BJ (cell line): Measurements from ENCODE around the gene COL6A1. TPM values are rescaled to one million over a fixed set of nuclear protein-coding genes. Genes with fewer than 3 reads are reported as not detected.

Experiments used
- CTCF ChIA-PET: fragments of 350-600 bp; formaldehyde crosslinking; extraction: SDS; loops from one replicate; lab custom pipeline; 2021; ENCODE audit warnings: antibody characterized with exemption, inconsistent platforms; lab: Yijun Ruan, JAX
- POLR2A ChIA-PET: fragments of 300-600 bp; sonication (Branson Sonifier 250); formaldehyde crosslinking; extraction: SDS; loops from one replicate; lab custom pipeline; 2021; ENCODE audit warnings: antibody characterized with exemption; lab: Charles Lee
- DNase-seq: peaks from one replicate; pipeline ENCODE4 v3.0.0-alpha.2; 2011; ENCODE audit warnings: low read depth
- H3K27me3 ChIP-seq: 2 replicates; pipeline ENCODE4 v1.6.0; 2011; ENCODE audit warnings: low read length; ENCODE audit not compliant: control insufficient read depth, insufficient read depth
- H3K36me3 ChIP-seq: 2 replicates; pipeline ENCODE4 v1.5.1; 2011; ENCODE audit warnings: low read length; ENCODE audit not compliant: control insufficient read depth, insufficient read depth
- H3K4me3 ChIP-seq: 2 replicates; pipeline ENCODE4 v1.5.1; 2011; ENCODE audit warnings: low read depth, mild to moderate bottlenecking, control low read depth, low read length
- polyA plus RNA-seq: library from polyadenylated mRNA; depleted of rRNA; stranded (reverse); fragments of >200 nt; gene quantifications from 2 replicates; pipeline ENCODE4 v1.2.3, GENCODE V29; 2011
- TF ChIP-seq, protein P1 (sequence below): IDR thresholded peaks from 2 replicates; pipeline ENCODE4 v1.5.1; 2011; ENCODE audit warnings: low read depth, mild to moderate bottlenecking, control low read depth, inconsistent platforms, low read length, moderate library complexity; ENCODE audit not compliant: insufficient read depth

Gene COL6A1
- polyA plus RNA-seq, 1 experiment, result 672 TPM

DNA sequence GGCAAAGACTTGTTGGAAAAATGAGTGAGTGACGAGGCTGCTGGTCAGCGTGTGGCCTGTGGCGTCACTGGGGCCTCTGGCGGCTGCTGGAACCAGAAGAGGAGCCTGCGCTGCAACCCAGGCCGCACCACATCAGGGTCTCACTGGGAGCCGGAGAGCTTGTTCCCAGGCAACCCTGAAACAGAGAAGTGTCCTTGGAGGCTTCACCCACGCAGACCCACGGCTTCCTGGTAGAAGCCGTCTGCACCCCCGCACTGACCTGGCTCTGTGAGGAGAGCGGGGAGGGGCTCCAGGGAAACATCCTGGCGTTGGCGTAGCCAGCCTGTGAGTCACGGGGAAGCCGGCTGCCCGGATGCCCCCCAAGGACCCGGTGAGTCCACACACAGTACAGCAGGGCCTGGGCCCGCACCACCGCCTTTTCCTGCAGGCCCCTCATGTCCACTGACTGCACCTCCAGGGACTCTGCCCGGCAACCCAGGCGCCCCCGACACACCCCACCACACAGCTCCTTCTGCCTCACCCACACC is 57.4 kb downstream of the COL6A1 start:
- peak; percentile 33 for DNase-seq
- H3K27me3 ChIP-seq, result no peaks in the 10 kb centered on the region
- no peaks in the 10 kb centered on the region for H3K36me3 ChIP-seq
- ChIA-PET POLR2A (no interaction called here), CTCF (interaction anchor here (0.6 to 1.4 kb wide), 2 partner anchors 35 to 60 kb away, joined by 3 read pairs; no protein-coding TSS in a partner anchor)
- no peak overlapping the region for H3K4me3 ChIP-seq
- TF ChIP-seq, protein P1, sequence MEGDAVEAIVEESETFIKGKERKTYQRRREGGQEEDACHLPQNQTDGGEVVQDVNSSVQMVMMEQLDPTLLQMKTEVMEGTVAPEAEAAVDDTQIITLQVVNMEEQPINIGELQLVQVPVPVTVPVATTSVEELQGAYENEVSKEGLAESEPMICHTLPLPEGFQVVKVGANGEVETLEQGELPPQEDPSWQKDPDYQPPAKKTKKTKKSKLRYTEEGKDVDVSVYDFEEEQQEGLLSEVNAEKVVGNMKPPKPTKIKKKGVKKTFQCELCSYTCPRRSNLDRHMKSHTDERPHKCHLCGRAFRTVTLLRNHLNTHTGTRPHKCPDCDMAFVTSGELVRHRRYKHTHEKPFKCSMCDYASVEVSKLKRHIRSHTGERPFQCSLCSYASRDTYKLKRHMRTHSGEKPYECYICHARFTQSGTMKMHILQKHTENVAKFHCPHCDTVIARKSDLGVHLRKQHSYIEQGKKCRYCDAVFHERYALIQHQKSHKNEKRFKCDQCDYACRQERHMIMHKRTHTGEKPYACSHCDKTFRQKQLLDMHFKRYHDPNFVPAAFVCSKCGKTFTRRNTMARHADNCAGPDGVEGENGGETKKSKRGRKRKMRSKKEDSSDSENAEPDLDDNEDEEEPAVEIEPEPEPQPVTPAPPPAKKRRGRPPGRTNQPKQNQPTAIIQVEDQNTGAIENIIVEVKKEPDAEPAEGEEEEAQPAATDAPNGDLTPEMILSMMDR, result no peak

DNA sequence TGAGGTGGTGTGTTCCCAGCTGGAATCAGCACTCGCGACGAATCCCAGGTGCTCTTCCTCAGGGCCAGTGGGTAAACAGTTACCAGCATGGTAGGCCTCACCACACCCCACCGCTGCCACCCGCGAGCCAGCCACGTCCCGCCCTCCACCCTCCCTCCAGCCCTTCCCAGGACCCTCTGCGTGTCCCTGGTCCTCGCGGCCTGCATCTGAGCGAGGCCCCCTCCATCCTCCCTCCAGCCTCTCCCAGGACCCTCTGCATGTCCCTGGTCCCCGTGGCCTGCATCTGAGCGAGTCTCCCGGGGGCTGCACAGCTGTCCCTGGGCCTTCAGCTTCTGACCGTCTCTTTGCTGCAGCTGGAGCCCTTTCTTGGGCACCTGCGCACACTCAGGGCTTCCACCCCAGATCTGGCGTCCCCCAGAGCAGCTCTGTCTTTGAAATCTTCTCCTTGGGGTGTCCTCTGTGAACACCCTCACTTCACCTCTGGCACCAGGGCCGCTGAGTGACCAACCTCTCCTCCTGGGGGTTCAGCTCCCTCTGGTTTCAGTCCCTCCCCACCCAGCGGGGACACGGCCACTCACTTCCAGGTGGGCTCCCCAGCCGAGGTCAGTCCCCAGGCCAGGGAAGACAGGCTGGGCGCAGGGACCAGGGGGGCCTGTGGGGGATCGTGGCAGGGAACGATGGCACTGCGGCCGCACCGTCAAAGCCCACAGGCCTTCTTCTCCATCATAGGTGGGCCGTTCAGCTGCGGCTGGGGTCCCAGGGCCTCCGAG is 58.5 kb downstream of the COL6A1 start:
- no peak for DNase-seq
- CTCF ChIA-PET, result interaction anchor here (0.8 to 1.4 kb wide), 3 partner anchors 9 to 53 kb away, joined by 3 read pairs; no protein-coding TSS in a partner anchor
- Histone ChIP-seq H3K36me3 (no peaks in the 10 kb centered on the region), H3K27me3 (no peaks in the 10 kb centered on the region), H3K4me3 (no peak overlapping the region)
- TF ChIP-seq, protein P1, result no peak
- POLR2A ChIA-PET, result no interaction called here

DNA sequence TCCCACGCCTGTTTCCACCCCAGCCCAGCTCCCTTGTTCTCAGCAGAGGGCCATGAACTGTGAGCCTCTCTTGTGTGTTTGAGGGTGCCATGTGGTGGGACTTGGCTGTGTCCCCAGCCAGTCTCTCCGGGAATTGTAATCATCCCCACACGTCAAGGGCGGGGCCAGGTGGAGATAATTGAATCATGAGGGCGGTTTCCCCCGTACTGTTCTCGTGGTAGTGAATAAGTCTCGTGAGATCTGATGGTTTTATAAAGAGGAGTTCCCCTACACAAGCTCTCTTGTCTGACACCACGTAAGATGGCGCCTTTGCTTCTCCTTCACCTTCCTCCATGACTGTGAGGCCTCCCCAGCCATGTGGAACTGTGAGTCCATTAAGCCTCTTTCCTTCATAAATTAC is 59.1 kb downstream of the COL6A1 start:
- CTCF ChIA-PET, result interaction anchor here (0.8 to 1.4 kb wide), 3 partner anchors 9 to 52 kb away, joined by 3 read pairs; no protein-coding TSS in a partner anchor
- DNase-seq, result no peak

DNA sequence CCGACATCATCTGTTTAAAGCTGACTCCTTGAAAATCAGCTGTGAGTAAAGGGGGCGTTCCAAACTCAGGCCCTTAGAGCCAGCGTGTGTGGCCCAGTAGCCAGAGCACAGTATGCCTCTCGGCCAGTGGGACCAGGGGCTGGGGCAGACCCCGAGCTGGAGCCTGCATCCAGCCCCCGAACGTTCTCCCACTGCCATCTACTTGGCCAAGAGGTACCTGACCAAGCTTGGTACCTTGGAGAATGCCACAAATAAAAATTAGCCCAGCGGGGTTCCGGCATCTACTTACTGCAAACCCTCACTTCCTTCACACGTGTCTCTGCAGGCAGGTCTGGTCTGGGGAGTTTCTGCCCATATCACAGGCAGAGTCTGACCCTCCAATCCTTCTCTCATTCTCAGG is 59.6 kb downstream of the COL6A1 start:
- CTCF ChIA-PET, result no interaction called here
- no peaks in the 10 kb centered on the region for H3K36me3 ChIP-seq
- no peak for DNase-seq
- no peaks in the 10 kb centered on the region for H3K27me3 ChIP-seq
- no peak overlapping the region for H3K4me3 ChIP-seq
- TF ChIP-seq, protein P1, result no peak
- POLR2A ChIA-PET, result interaction anchor here (0.6 kb wide), 1 partner anchor 17 kb away, joined by 4 read pairs; no protein-coding TSS in a partner anchor

More for the DNA sequence above, 59.1 kb downstream of the COL6A1 start:
- H3K36me3 ChIP-seq, result no peaks in the 10 kb centered on the region
- H3K4me3 ChIP-seq, result no peak overlapping the region
- H3K27me3 ChIP-seq, result no peaks in the 10 kb centered on the region
- POLR2A ChIA-PET, result no interaction called here
- TF ChIP-seq, protein P1, result no peak

DNA sequence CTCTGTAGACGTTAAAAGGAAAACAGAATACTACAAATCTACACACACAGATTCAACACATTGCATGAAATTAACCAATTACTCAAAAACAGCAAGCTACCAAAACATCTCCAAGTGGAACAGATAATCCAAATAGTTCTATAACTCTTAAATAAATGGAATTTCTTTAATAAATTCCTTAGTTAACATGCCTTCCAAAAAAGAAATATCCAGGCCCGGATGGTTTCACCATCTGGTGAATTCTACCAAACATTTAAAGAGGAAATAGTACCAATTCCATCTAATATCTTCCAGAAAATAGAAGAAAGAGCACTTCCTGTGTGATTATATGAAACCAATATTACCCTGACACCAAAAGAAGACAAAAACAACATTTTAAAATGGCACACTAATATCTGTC is 63.6 kb downstream of the COL6A1 start:
- POLR2A ChIA-PET, result no interaction called here
- CTCF ChIA-PET, result interaction anchor here (1.1 to 2.2 kb wide), 5 partner anchors 16 to 71 kb away, joined by 3 to 6 read pairs (median 3); no protein-coding TSS in a partner anchor

More for the DNA sequence above, 63.6 kb downstream of the COL6A1 start:
- no peak overlapping the region for H3K4me3 ChIP-seq
- H3K27me3 ChIP-seq, result no peaks in the 10 kb centered on the region
- H3K36me3 ChIP-seq, result no peaks in the 10 kb centered on the region
- TF ChIP-seq, protein P1, result no peak
- peak; percentile 24 for DNase-seq
